SU-DHL-6 (cell line): ENCODE results near the gene DHRS13.

Source experiments
- CTCF ChIP-seq: fragments of 200-600 bp; sonication (generic); IDR thresholded peaks from one replicate; pipeline ENCODE4 v1.5.1; 2017; ENCODE audit warnings: antibody characterized with exemption, mild to moderate bottlenecking, low read length, moderate library complexity; ENCODE audit not compliant: insufficient read depth, poor library complexity, severe bottlenecking
- EZH2phosphoT487 ChIP-seq: fragments of 200-600 bp; sonication (generic), shearing (Covaris generic); conservative IDR thresholded peaks from 2 replicates; pipeline ENCODE4 v1.6.1; 2018; ENCODE audit warnings: mild to moderate bottlenecking, antibody characterized with exemption, low read length, moderate library complexity, mixed read lengths

- TF ChIP-seq CTCF (no peak), EZH2phosphoT487 (no peak)
These were observed 37.8 kb upstream of the DHRS13 start for GRCh38 chr17:28940675-28941074.
